Peyer's patch (tissue), 4 donors: ENCODE measurements around the gene HSPA1A.

Source experiments
- CTCF ChIP-seq, 6 experiments: fragments of 450-650 bp in 4 of 6; fragments of 200-600 bp in 2 of 6; sonication (generic) in 1 of 6; IDR thresholded peaks; one replicate each; pipeline ENCODE4 v1.5.1; 2017 to 2019; ENCODE audit warnings: antibody characterized with exemption in 6 of 6, mild to moderate bottlenecking in 3 of 6, moderate library complexity in 1 of 6
- POLR2A ChIP-seq, 2 donors: fragments of 450-650 bp; IDR thresholded peaks; one replicate each; pipeline ENCODE4 v1.5.1; 2017; ENCODE audit warnings: antibody characterized with exemption in 2 of 2, mild to moderate bottlenecking in 2 of 2, moderate library complexity in 2 of 2

GRCh38 chr6:31784098-31784925 lies 31.0 kb upstream of the HSPA1A start:
- TF ChIP-seq CTCF (IDR thresholded peaks at IDR 0.05): no peak
- TF ChIP-seq POLR2A (IDR thresholded peaks at IDR 0.05): no peak
